HCT116 (cell line): ENCODE measurements around the gene RHOD. TPM values are rescaled to one million over a fixed set of nuclear protein-coding genes. Genes with fewer than 3 reads are reported as not detected.

Source experiments
- ATAC-seq: fragments of 200-7000 bp; cut with Tn5 transposase; 2 replicates; pipeline ENCODE4 v1.9.1; 2020; ENCODE audit warnings: mild to moderate bottlenecking, moderate library complexity
- BruUV-seq: library from RNA; stranded (reverse); fragments of 400-500 nt; replicated peaks from 2 replicates; lab custom pipeline; 2021; lab: Mats Ljungman, UMichigan
- CTCF ChIA-PET: fragments of 300-600 bp; sonication (Branson Sonifier 250); formaldehyde crosslinking; loops from one replicate; lab custom pipeline; 2021; ENCODE audit warnings: antibody characterized with exemption; lab: Charles Lee
- POLR2A ChIA-PET: fragments of 300-600, 350-600 bp; sonication (Branson Sonifier 250); formaldehyde crosslinking; loops from one replicate; lab custom pipeline; 2021; ENCODE audit warnings: antibody characterized with exemption; lab: Charles Lee
- RAD21 ChIA-PET, 2 experiments: fragments of 300-600 bp; sonication (Branson Sonifier 250); formaldehyde crosslinking; loops; one replicate each; lab custom pipeline; 2023; ENCODE audit warnings: low total read pairs in 2 of 2; ENCODE audit not compliant: uncharacterized antibody in 2 of 2, unreplicated experiment in 2 of 2, low non-redundant PET in 1 of 2; lab: Charles Lee
- DNase-seq: peaks from one replicate; pipeline ENCODE4 v3.0.0-alpha.2; 2010; ENCODE audit warnings: low read depth, low spot score
- H2AFZ ChIP-seq: fragments of 200-600 bp; shearing (Covaris generic), sonication (generic); 2 replicates; pipeline ENCODE4 v1.6.1; 2017; ENCODE audit warnings: low read depth, mixed run types, mixed read lengths, antibody characterized with exemption, low read length; ENCODE audit not compliant: poor library complexity, severe bottlenecking
- H3K27ac ChIP-seq: 2 replicates; pipeline ENCODE4 v1.5.1; 2012; ENCODE audit warnings: low read depth, low read length
- H3K27me3 ChIP-seq: fragments of 200-600 bp; sonication (generic); 2 replicates; pipeline ENCODE4 v1.6.1; 2016; ENCODE audit warnings: mixed run types, low read length, mixed read lengths; ENCODE audit not compliant: insufficient read depth
- H3K36me3 ChIP-seq, 2 experiments: fragments of 200-500 bp in 1 of 2; fragments of 200-600 bp in 1 of 2; sonication (Bioruptor generic) in 1 of 2; sonication (generic) in 1 of 2; 2 replicates each; pipeline versions ENCODE4 v1.5.1 to v1.6.1; 2014 to 2016; ENCODE audit warnings: low read length in 2 of 2, inconsistent platforms in 1 of 2, mixed read lengths in 1 of 2, mixed run types in 1 of 2; ENCODE audit not compliant: insufficient read depth in 2 of 2, control insufficient read depth in 1 of 2
- H3K4me1 ChIP-seq, 2 experiments: fragments of 200-600 bp in 1 of 2; sonication (generic) in 1 of 2; 2 replicates each; pipeline versions ENCODE4 v1.5.1 to v1.6.1; 2012 to 2017; ENCODE audit warnings: low read length in 2 of 2, inconsistent platforms in 1 of 2, mild to moderate bottlenecking in 1 of 2, mixed read lengths in 1 of 2, mixed run types in 1 of 2, moderate library complexity in 1 of 2; ENCODE audit not compliant: insufficient read depth in 2 of 2, control insufficient read depth in 1 of 2
- H3K4me2 ChIP-seq: fragments of 200-600 bp; sonication (generic); 2 replicates; pipeline ENCODE4 v1.6.1; 2017; ENCODE audit warnings: mixed run types, low read length, mixed read lengths
- H3K4me3 ChIP-seq, 2 experiments: fragments of 200-600 bp in 1 of 2; sonication (generic) in 1 of 2; replicated peaks in 1 of 2; 2 replicates each; pipeline ENCODE4 v1.5.1; 2011 to 2016; ENCODE audit warnings: low read length in 2 of 2, control low read depth in 1 of 2, low read depth in 1 of 2, mild to moderate bottlenecking in 1 of 2, mixed read lengths in 1 of 2, mixed run types in 1 of 2
- H3K79me2 ChIP-seq: fragments of 200-600 bp; sonication (generic); 2 replicates; pipeline ENCODE4 v1.6.1; 2017; ENCODE audit warnings: mild to moderate bottlenecking, mixed run types, low read length, moderate library complexity, mixed read lengths; ENCODE audit not compliant: insufficient read depth
- H3K9ac ChIP-seq: fragments of 200-600 bp; sonication (generic); 2 replicates; pipeline ENCODE4 v1.6.1; 2016; ENCODE audit warnings: low read length, mixed read lengths
- H3K9me2 ChIP-seq: fragments of 200-600 bp; sonication (generic), shearing (Covaris generic); 2 replicates; pipeline ENCODE4 v1.6.1; 2017; ENCODE audit warnings: mixed run types, mild to moderate bottlenecking, moderate library complexity; ENCODE audit not compliant: insufficient read depth
- H3K9me3 ChIP-seq, 2 experiments: fragments of 200-500 bp in 1 of 2; fragments of 200-600 bp in 1 of 2; sonication (Bioruptor generic) in 1 of 2; sonication (generic) in 1 of 2; 2 replicates each; pipeline ENCODE4 v1.6.1; 2014 to 2017; ENCODE audit warnings: low read length in 2 of 2, mixed read lengths in 2 of 2, inconsistent platforms in 1 of 2, low read depth in 1 of 2, mild to moderate bottlenecking in 1 of 2, mixed run types in 1 of 2, moderate library complexity in 1 of 2; ENCODE audit not compliant: control insufficient read depth in 1 of 2, insufficient read depth in 1 of 2
- H4K20me1 ChIP-seq: fragments of 200-600 bp; sonication (generic), shearing (Covaris generic); 2 replicates; pipeline ENCODE4 v1.6.1; 2017; ENCODE audit warnings: mixed run types, mild to moderate bottlenecking, moderate library complexity; ENCODE audit not compliant: insufficient read depth
- EZH2 ChIP-seq: fragments of 200-600 bp; sonication (generic); IDR thresholded peaks from 2 replicates; pipeline ENCODE4 v1.6.1; 2017; ENCODE audit warnings: antibody characterized with exemption, mixed run types
- RAD21 ChIP-seq: IDR thresholded peaks from 2 replicates; pipeline ENCODE4 v1.6.1; 2012; ENCODE audit warnings: low read depth, mild to moderate bottlenecking
- SRF ChIP-seq: IDR thresholded peaks from 2 replicates; pipeline ENCODE4 v1.6.1; 2012; ENCODE audit warnings: low read depth
- YY1 ChIP-seq: IDR thresholded peaks from 2 replicates; pipeline ENCODE4 v1.6.1; 2011; ENCODE audit warnings: low read length, low read depth, moderate library complexity, mild to moderate bottlenecking; ENCODE audit not compliant: insufficient replicate concordance; ENCODE audit errors: extremely low read depth
- intact Hi-C: fragments of 100-400 bp; cut with micrococcal nuclease; formaldehyde crosslinking; loops from 2 replicates; pipeline ENCODE4 v1.10.0; 2022
- total RNA-seq: library from RNA; stranded (reverse); gene quantifications from one replicate; pipeline ENCODE4 v1.2.1, GENCODE V29; 2021; ENCODE audit not compliant: unreplicated experiment
- TF ChIP-seq, protein P1 (sequence below): IDR thresholded peaks from 2 replicates; pipeline ENCODE4 v1.6.1; 2012; ENCODE audit warnings: low read depth
- TF ChIP-seq, protein P2 (sequence below): IDR thresholded peaks from 2 replicates; pipeline ENCODE4 v1.6.1; 2012

RHOD gene
- total RNA-seq, 1 experiment from 2014 or later: 42.0 TPM

DNA sequence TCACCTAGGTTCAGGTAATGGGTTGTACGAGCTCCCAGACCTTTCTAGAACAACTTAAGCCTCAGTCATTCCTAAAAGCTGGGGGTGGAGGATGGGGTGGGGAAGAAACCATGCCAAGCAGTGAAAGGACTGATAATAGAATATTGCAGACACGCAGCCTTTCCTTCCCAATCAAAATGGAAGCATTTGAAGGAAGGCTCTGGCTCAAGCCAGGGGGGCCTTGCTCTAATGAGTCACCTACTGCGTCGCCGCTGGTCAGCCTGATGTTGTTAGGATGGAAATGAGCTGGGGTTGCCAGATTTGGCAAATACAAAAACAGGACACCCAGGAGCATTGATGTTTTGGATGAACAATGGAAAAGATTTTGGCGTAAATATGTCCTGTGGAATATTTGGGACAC, 27.5 kb upstream of the RHOD start:
- H3K36me3 ChIP-seq: no peaks in the 10 kb centered on the region
- no peaks in the 10 kb centered on the region for H3K79me2 ChIP-seq
- DNase-seq (no peak), ATAC-seq (no peak)
- H2AFZ ChIP-seq: no peak overlapping the region
- POLR2A ChIA-PET: no interaction called here
- H3K4me3 ChIP-seq: no peak overlapping the region
- H3K4me2 ChIP-seq: no peak overlapping the region
- H3K27me3 ChIP-seq: no peaks in the 10 kb centered on the region
- no peaks in the 10 kb centered on the region for H4K20me1 ChIP-seq
- TF ChIP-seq RAD21: no peak
- TF ChIP-seq, protein P1, sequence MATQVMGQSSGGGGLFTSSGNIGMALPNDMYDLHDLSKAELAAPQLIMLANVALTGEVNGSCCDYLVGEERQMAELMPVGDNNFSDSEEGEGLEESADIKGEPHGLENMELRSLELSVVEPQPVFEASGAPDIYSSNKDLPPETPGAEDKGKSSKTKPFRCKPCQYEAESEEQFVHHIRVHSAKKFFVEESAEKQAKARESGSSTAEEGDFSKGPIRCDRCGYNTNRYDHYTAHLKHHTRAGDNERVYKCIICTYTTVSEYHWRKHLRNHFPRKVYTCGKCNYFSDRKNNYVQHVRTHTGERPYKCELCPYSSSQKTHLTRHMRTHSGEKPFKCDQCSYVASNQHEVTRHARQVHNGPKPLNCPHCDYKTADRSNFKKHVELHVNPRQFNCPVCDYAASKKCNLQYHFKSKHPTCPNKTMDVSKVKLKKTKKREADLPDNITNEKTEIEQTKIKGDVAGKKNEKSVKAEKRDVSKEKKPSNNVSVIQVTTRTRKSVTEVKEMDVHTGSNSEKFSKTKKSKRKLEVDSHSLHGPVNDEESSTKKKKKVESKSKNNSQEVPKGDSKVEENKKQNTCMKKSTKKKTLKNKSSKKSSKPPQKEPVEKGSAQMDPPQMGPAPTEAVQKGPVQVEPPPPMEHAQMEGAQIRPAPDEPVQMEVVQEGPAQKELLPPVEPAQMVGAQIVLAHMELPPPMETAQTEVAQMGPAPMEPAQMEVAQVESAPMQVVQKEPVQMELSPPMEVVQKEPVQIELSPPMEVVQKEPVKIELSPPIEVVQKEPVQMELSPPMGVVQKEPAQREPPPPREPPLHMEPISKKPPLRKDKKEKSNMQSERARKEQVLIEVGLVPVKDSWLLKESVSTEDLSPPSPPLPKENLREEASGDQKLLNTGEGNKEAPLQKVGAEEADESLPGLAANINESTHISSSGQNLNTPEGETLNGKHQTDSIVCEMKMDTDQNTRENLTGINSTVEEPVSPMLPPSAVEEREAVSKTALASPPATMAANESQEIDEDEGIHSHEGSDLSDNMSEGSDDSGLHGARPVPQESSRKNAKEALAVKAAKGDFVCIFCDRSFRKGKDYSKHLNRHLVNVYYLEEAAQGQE: no peak
- TF ChIP-seq SRF: no peak
- BruUV-seq: no TSS peak
- no peak overlapping the region for H3K27ac ChIP-seq
- CTCF ChIA-PET: no interaction called here
- H3K9me3 ChIP-seq: no peaks in the 10 kb centered on the region
- H3K9ac ChIP-seq: no peak overlapping the region
- RAD21 ChIA-PET: no interaction called here
- H3K9me2 ChIP-seq: no peaks in the 10 kb centered on the region
- peaks cover 44 to 56% of the 10 kb centered on the region in 2 experiments for H3K4me1 ChIP-seq
- intact Hi-C loops: no loop called here

DNA sequence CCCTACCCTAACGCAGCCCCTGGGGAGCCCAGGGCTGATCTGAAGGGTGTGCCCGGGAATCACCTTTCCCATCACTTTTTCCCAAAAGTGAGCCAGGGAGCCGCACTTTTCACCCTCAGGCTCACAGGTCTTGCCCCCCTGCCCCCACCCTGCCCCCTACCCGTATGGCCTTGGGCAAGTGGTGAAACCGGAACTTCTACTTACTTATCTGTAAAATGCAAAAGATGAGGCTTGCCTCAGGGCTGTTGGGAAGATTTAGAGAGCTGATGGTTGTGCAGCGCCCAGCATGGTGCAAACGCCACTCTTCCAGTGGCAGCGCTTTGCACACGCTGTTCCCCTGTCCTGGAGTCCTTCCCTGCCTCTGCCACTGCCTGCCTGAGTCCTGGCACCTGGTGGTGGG, 25.7 kb upstream of the RHOD start:
- H3K4me1 ChIP-seq: peaks cover 31 to 42% of the 10 kb centered on the region in 2 experiments
- no peaks in the 10 kb centered on the region for H3K36me3 ChIP-seq
- ChIA-PET POLR2A (no interaction called here), CTCF (no interaction called here), RAD21 (no interaction called here)
- no peak overlapping the region for H3K9ac ChIP-seq
- H3K4me3 ChIP-seq: no peak overlapping the region
- H3K9me2 ChIP-seq: no peaks in the 10 kb centered on the region
- TF ChIP-seq EZH2: no peak
- TF ChIP-seq, protein P2, sequence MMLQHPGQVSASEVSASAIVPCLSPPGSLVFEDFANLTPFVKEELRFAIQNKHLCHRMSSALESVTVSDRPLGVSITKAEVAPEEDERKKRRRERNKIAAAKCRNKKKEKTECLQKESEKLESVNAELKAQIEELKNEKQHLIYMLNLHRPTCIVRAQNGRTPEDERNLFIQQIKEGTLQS: no peak
- TF ChIP-seq YY1: no peak
- no peaks in the 10 kb centered on the region for H4K20me1 ChIP-seq
- no TSS peak for BruUV-seq
- intact Hi-C loops: no loop called here
- H3K27me3 ChIP-seq: no peaks in the 10 kb centered on the region
- H3K4me2 ChIP-seq: no peak overlapping the region
- no peaks in the 10 kb centered on the region for H3K79me2 ChIP-seq
- ATAC-seq (no peak), DNase-seq (no peak)
- H3K27ac ChIP-seq: no peak overlapping the region
- H2AFZ ChIP-seq: no peak overlapping the region
- no peaks in the 10 kb centered on the region for H3K9me3 ChIP-seq
